H1 (cell line): Measurements from ENCODE around the gene FAAH2. TPM values are rescaled to one million over a fixed set of nuclear protein-coding genes. Genes with fewer than 3 reads are reported as not detected.

ENCODE experiments used
- CHD7 ChIP-seq: fragments of 300-600 bp; sonication (generic); IDR thresholded peaks from 2 replicates; pipeline ENCODE4 v1.7.1; 2012; ENCODE audit warnings: low read length, moderate library complexity, mild to moderate bottlenecking, inconsistent platforms; ENCODE audit not compliant: insufficient replicate concordance
- NRF1 ChIP-seq: IDR thresholded peaks from 2 replicates; pipeline ENCODE4 v1.6.1; 2011; ENCODE audit warnings: mild to moderate bottlenecking, low read depth, low read length, improper control_type of control experiment
- TAF1 ChIP-seq: IDR thresholded peaks from 2 replicates; pipeline ENCODE4 v1.6.1; 2011; ENCODE audit warnings: mild to moderate bottlenecking, low read depth, low read length
- polyA plus RNA-seq, 7 experiments: library from polyadenylated mRNA; depleted of rRNA in 3 of 7; stranded (reverse) in 5 of 7; unstranded in 2 of 7; fragments of >200 nt in 5 of 7; fragments of 200-250 nt in 2 of 7; gene quantifications; 1 replicate in 5 of 7; 2 replicates in 1 of 7; 4 replicates in 1 of 7; pipeline versions ENCODE4 v1.2.1 to v1.2.3, GENCODE V29; 2011 to 2013; ENCODE audit warnings: missing spikeins in 2 of 7, mixed read lengths in 2 of 7
- total RNA-seq: library from RNA; stranded (reverse); fragmentation: NEBNext Ultra II Directional; extraction: Animal tissue kit (Norgen Biotek cat#: 25700); gene quantifications from 2 replicates; pipeline ENCODE4 v1.2.1, GENCODE V29; 2021

The FAAH2 gene
- total and polyA plus RNA-seq, 2 of the 8 experiments (the other 6 are each of a cell fraction or from before 2014, with no cell fraction given) = 3.6 to 4.4 TPM

- TF ChIP-seq CHD7 (no peak), NRF1 (no peak), TAF1 (no peak)
Measured at GRCh38 chrX:57367649-57368048, 81.1 kb downstream of the FAAH2 start (continued).
